Cortex of kidney (tissue), 1 donor: Measurements from ENCODE around the gene SLC44A3.
"Not testable (repeated sequence)": the region's sequence is repeated elsewhere in the genome, so short reads cannot be mapped to it uniquely, and the experiment has no call there.

Experiments used
- DNase-seq: peaks from one replicate; lab custom pipeline; 2025; lab: John Stamatoyannopoulos, UW

Gene SLC44A3

GRCh38 chr1:94836891-94837290 lies 16.7 kb downstream of the SLC44A3 start:
- DNase-seq, result no peak

- DNase-seq, result not testable (repeated sequence)
Observed at GRCh38 chr1:94840381-94840780, 20.2 kb downstream of the SLC44A3 start.

GRCh38 chr1:94840808-94841207 lies 20.7 kb downstream of the SLC44A3 start:
- no peak for DNase-seq

GRCh38 chr1:94843430-94843829 lies 23.3 kb downstream of the SLC44A3 start:
- no peak for DNase-seq

- DNase-seq, result no peak
Observed at GRCh38 chr1:94843846-94844245, 23.7 kb downstream of the SLC44A3 start.

- no peak for DNase-seq
Observed at GRCh38 chr1:94846308-94846707, 26.2 kb downstream of the SLC44A3 start.

- no peak for DNase-seq
Observed at GRCh38 chr1:94851571-94851970, 31.4 kb downstream of the SLC44A3 start.

- DNase-seq, result no peak
Observed at GRCh38 chr1:94852788-94853187, 32.6 kb downstream of the SLC44A3 start.

- DNase-seq, result no peak
Observed at GRCh38 chr1:94854458-94855306, 34.5 kb downstream of the SLC44A3 start.

- no peak for DNase-seq
Observed at GRCh38 chr1:94855307-94855700, 35.1 kb downstream of the SLC44A3 start.

- DNase-seq, result no peak
Observed at GRCh38 chr1:94856004-94856403, 35.8 kb downstream of the SLC44A3 start.

GRCh38 chr1:94856868-94857267 lies 36.7 kb downstream of the SLC44A3 start:
- DNase-seq, result no peak

- no peak for DNase-seq
Observed at GRCh38 chr1:94858276-94858675, 38.1 kb downstream of the SLC44A3 start.

- DNase-seq, result no peak
Observed at GRCh38 chr1:94859174-94859573, 39.0 kb downstream of the SLC44A3 start.

GRCh38 chr1:94862718-94863117 lies 42.6 kb downstream of the SLC44A3 start:
- DNase-seq, result no peak

GRCh38 chr1:94863297-94863911 lies 43.2 kb downstream of the SLC44A3 start:
- DNase-seq, result no peak

- DNase-seq, result no peak
Observed at GRCh38 chr1:94863919-94864318, 43.8 kb downstream of the SLC44A3 start.

- DNase-seq, result no peak
Observed at GRCh38 chr1:94864821-94865220, 44.7 kb downstream of the SLC44A3 start.

GRCh38 chr1:94865360-94865759 lies 45.2 kb downstream of the SLC44A3 start:
- DNase-seq, result no peak

GRCh38 chr1:94866164-94866807 lies 46.1 kb downstream of the SLC44A3 start:
- no peak for DNase-seq

- no peak for DNase-seq
Observed at GRCh38 chr1:94871031-94871430, 50.9 kb downstream of the SLC44A3 start.

GRCh38 chr1:94872771-94873495 lies 52.8 kb downstream of the SLC44A3 start:
- no peak for DNase-seq
